ENCODE measurements around the gene ZBTB42.

The ZBTB42 gene

GRCh38 chr14:104844306-104845032, 43.6 kb downstream of the ZBTB42 start:
- DNase-seq: no peak

GRCh38 chr14:104845033-104845666, 44.2 kb downstream of the ZBTB42 start:
- DNase-seq: no peak

- DNase-seq: no peak
These were observed 45.0 kb downstream of the ZBTB42 start for GRCh38 chr14:104845834-104846441.

GRCh38 chr14:104852280-104852663, 51.4 kb downstream of the ZBTB42 start:
- no peak for DNase-seq
